CD14-positive monocyte (primary cell): ENCODE measurements around the gene MTHFR. TPM values are rescaled to one million over a fixed set of nuclear protein-coding genes. Genes with fewer than 3 reads are reported as not detected.
"Not testable (repeated sequence)": the region's sequence is repeated elsewhere in the genome, so short reads cannot be mapped to it uniquely, and the experiment has no call there.

Source experiments
- DNase-seq, 3 donors: peaks; one replicate each; pipeline ENCODE4 v3.0.0-alpha.2; 2011 to 2022
- H2AFZ ChIP-seq: 2 replicates; pipeline ENCODE4 v1.6.0; 2012; ENCODE audit warnings: mild to moderate bottlenecking, low read depth, low read length, inconsistent platforms; ENCODE audit not compliant: insufficient read depth, poor library complexity, severe bottlenecking
- H3K27ac ChIP-seq, 2 donors: 1 replicate in 1 of 2; 2 replicates in 1 of 2; pipeline ENCODE4 v1.5.1; 2012 to 2013; ENCODE audit warnings: low read length in 2 of 2, control low read depth in 1 of 2, inconsistent platforms in 1 of 2, low read depth in 1 of 2, mild to moderate bottlenecking in 1 of 2
- H3K27me3 ChIP-seq, 2 donors: one replicate each; pipeline versions ENCODE4 v1.6.0 to v1.6.1; 2011 to 2013; ENCODE audit warnings: low read length in 2 of 2; ENCODE audit not compliant: control insufficient read depth in 2 of 2, insufficient read depth in 2 of 2
- H3K36me3 ChIP-seq, 2 donors: replicated peaks in 1 of 2; 1 replicate in 1 of 2; 2 replicates in 1 of 2; pipeline versions ENCODE4 v1.5.1 to v1.6.1; 2012 to 2013; ENCODE audit warnings: low read length in 2 of 2, control low read depth in 1 of 2, inconsistent platforms in 1 of 2, mild to moderate bottlenecking in 1 of 2; ENCODE audit not compliant: insufficient read depth in 2 of 2, control insufficient read depth in 1 of 2
- H3K4me1 ChIP-seq, 2 donors: 1 replicate in 1 of 2; 2 replicates in 1 of 2; pipeline versions ENCODE4 v1.5.1 to v1.6.1; 2012 to 2013; ENCODE audit warnings: low read length in 2 of 2, control low read depth in 1 of 2, inconsistent platforms in 1 of 2, mild to moderate bottlenecking in 1 of 2, moderate library complexity in 1 of 2; ENCODE audit not compliant: insufficient read depth in 2 of 2, control insufficient read depth in 1 of 2
- H3K4me2 ChIP-seq: replicated peaks from 2 replicates; pipeline ENCODE3; 2012; ENCODE audit warnings: low read length, moderate library complexity, mild to moderate bottlenecking; ENCODE audit not compliant: poor library complexity, severe bottlenecking; ENCODE audit errors: extremely low read depth
- H3K4me3 ChIP-seq, 3 experiments: fragments of 200-600 bp in 1 of 3; sonication (generic) in 1 of 3; replicated peaks in 1 of 3; 1 replicate in 2 of 3; 2 replicates in 1 of 3; pipeline ENCODE4 v1.5.1; 2011 to 2013; ENCODE audit warnings: low read length in 3 of 3, mild to moderate bottlenecking in 3 of 3, control low read depth in 2 of 3, low read depth in 2 of 3, inconsistent platforms in 1 of 3, moderate library complexity in 1 of 3
- H3K79me2 ChIP-seq: 2 replicates; pipeline ENCODE4 v1.6.0; 2012; ENCODE audit warnings: mild to moderate bottlenecking, control low read depth, inconsistent platforms, low read length, moderate library complexity; ENCODE audit not compliant: insufficient read depth
- H3K9ac ChIP-seq: 2 replicates; pipeline ENCODE4 v1.6.0; 2017; ENCODE audit warnings: low read length, mild to moderate bottlenecking; ENCODE audit not compliant: insufficient read depth, poor library complexity, severe bottlenecking
- H3K9me3 ChIP-seq, 2 donors: replicated peaks in 1 of 2; 1 replicate in 1 of 2; 2 replicates in 1 of 2; pipeline versions ENCODE4 v1.5.1 to v1.6.1; 2012 to 2013; ENCODE audit warnings: low read length in 2 of 2, control low read depth in 1 of 2; ENCODE audit not compliant: control insufficient read depth in 1 of 2, insufficient read depth in 1 of 2
- H4K20me1 ChIP-seq: 2 replicates; pipeline ENCODE4 v1.6.0; 2012; ENCODE audit warnings: mild to moderate bottlenecking, low read length, control low read depth, moderate library complexity; ENCODE audit not compliant: insufficient read depth
- H3K27ac Mint-ChIP-seq, 7 donors: one replicate each; pipeline ENCODE4 v1.8.0; 2020; ENCODE audit warnings: mild to moderate bottlenecking in 7 of 7, mixed read lengths in 7 of 7, moderate library complexity in 6 of 7, inconsistent platforms in 2 of 7
- H3K27me3 Mint-ChIP-seq, 3 donors: one replicate each; pipeline ENCODE4 v1.8.0; 2021 to 2022; ENCODE audit warnings: low read depth in 3 of 3, mild to moderate bottlenecking in 3 of 3, mixed read lengths in 3 of 3, moderate library complexity in 3 of 3, inconsistent platforms in 1 of 3
- H3K36me3 Mint-ChIP-seq, 2 donors: one replicate each; pipeline ENCODE4 v1.8.0; 2020; ENCODE audit warnings: mixed read lengths in 2 of 2, inconsistent platforms in 1 of 2, mild to moderate bottlenecking in 1 of 2
- H3K4me1 Mint-ChIP-seq: one replicate; pipeline ENCODE4 v1.8.0; 2020; ENCODE audit warnings: mild to moderate bottlenecking, mixed read lengths
- H3K4me3 Mint-ChIP-seq, 2 donors: one replicate each; pipeline ENCODE4 v1.8.0; 2020; ENCODE audit warnings: mild to moderate bottlenecking in 2 of 2, mixed read lengths in 2 of 2, moderate library complexity in 1 of 2
- H3K9me3 Mint-ChIP-seq, 7 donors: one replicate each; pipeline ENCODE4 v1.8.0; 2020 to 2022; ENCODE audit warnings: mixed read lengths in 7 of 7, mild to moderate bottlenecking in 6 of 7, moderate library complexity in 6 of 7, inconsistent platforms in 2 of 7
- WGBS: methylation state at CpG from one replicate; pipeline ENCODE4 v1.1.5; 2013; ENCODE audit warnings: missing lambda C conversion rate; ENCODE audit not compliant: insufficient coverage; 5-methylcytosine and 5-hydroxymethylcytosine counted together
- intact Hi-C, 2 donors: fragments of 100-400 bp; cut with micrococcal nuclease; formaldehyde crosslinking; loops; one replicate each; pipeline versions ENCODE4 v1.15.0 to v1.15.1; 2023
- polyA plus RNA-seq, 3 donors: library from polyadenylated mRNA; depleted of rRNA in 1 of 3; unstranded in 2 of 3; stranded (reverse) in 1 of 3; fragments of 300-500 nt in 2 of 3; fragments of >200 nt in 1 of 3; fragmentation: Illumina TruSeq in 2 of 3; gene quantifications; 1 replicate in 2 of 3; 2 replicates in 1 of 3; pipeline ENCODE4 v1.2.3, GENCODE V29; 2012 to 2021
- TF ChIP-seq, protein P1 (sequence below): fragments of 200-600 bp; IDR thresholded peaks from one replicate; pipeline ENCODE4 v1.8.0; 2022; ENCODE audit warnings: antibody characterized with exemption, mild to moderate bottlenecking

Gene MTHFR
- polyA plus RNA-seq, 3 donors, result 4.5 to 41.9 (median 8.5) TPM

DNA sequence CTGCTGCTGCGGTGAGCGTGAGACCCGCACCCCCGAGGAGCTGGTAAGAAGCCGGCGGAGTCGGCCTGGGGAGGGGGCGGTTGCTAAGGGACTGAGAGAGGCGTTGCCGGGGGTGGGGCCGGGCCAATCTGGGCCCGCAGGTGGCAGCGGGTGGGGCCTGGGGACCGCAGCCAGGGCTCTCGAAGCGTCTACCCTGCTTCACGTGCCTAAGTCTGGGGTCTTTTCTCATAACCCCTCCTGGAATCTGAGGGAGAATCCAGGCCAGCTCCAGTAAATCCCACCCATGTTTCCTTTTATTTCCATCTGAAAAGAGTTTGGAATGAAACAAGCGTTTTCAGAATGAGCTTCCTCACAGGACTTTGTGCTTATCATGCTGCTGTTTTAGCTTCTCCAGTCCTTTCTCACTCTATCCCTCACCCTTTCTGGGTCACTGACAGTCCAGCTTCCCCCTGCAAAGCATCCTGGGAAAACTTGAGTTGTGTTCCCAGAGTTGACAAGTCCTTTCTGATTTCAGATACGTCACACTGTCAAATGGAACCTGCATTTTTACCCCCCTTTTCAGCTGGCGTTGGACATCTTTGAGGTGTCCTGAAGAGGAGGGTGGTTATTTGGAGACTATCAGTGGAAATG, 658 bp upstream of the MTHFR start:
- peaks cover 66% of the 10 kb centered on the region for H3K4me1 Mint-ChIP-seq
- H3K27me3 Mint-ChIP-seq, result peaks cover 0 to 2% (median 1%) of the 10 kb centered on the region in 3 donors
- peak; percentile 32 to 66 (median 62) for DNase-seq

DNA sequence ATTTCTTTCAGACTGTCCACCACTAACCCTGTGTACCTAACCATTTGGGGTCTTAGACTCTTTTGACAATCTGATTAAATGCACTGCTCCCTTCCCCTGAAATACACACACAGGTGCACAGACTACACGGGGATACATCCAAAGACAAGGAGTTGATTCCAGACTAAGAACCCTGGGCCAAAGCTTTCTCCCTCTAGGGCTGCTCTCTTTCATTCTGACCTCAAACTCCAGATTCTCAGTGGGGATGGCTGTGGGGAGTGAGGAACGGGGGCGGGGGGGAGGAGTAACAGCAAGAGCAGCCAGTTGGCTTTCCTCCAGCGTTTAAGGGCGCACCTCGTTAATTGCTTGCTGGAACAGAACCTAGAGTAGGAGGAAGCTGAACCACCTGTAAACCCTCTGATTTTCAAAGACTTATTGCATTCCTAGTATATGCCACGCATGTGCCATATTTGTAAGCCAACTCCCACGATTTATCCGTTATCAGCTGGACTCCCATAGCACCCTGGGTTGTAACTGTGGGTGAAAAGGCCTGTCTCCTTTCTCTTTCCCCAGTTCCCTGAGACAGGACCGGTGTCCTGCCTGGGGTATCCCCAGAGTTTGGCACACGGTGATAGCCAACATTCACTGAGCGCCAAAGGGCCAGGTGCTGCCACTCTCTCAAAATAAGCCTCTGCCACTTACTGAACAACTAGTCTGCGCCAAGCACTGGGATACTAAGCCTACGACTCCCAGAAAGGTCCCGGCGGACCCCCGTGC, 920 bp downstream of the MTHFR start:
- 6% methylated on average over 8 of the region's 17 CpGs for WGBS
- DNase-seq, result no peak
- Mint-ChIP-seq H3K27ac (peak overlapping the region; percentile 99 to 100 (median 99)), H3K4me3 (peak overlapping the region; percentile 94 to 99), H3K36me3 (peaks cover 45 to 53% of the 10 kb centered on the region in 2 donors), H3K4me1 (peaks cover 73% of the 10 kb centered on the region), H3K27me3 (peaks cover 0 to 3% (median 2%) of the 10 kb centered on the region in 3 donors), H3K9me3 (no peaks in the 10 kb centered on the region)
- Histone ChIP-seq H3K27ac (peak overlapping the region; percentile 87 to 98), H2AFZ (peak overlapping the region; percentile 79), H3K4me2 (peak overlapping the region; percentile 93), H3K79me2 (peaks cover 92% of the 10 kb centered on the region), H3K27me3 (no peaks in the 10 kb centered on the region), H4K20me1 (peaks cover 34% of the 10 kb centered on the region), H3K36me3 (peaks cover 25 to 41% of the 10 kb centered on the region in 2 donors), H3K4me3 (peak overlapping the region; percentile 72 to 84 (median 83)), H3K9ac (peak overlapping the region; percentile 96), H3K9me3 (no peaks in the 10 kb centered on the region), H3K4me1 (peaks cover 54 to 66% of the 10 kb centered on the region in 2 donors)
- TF ChIP-seq, protein P1, sequence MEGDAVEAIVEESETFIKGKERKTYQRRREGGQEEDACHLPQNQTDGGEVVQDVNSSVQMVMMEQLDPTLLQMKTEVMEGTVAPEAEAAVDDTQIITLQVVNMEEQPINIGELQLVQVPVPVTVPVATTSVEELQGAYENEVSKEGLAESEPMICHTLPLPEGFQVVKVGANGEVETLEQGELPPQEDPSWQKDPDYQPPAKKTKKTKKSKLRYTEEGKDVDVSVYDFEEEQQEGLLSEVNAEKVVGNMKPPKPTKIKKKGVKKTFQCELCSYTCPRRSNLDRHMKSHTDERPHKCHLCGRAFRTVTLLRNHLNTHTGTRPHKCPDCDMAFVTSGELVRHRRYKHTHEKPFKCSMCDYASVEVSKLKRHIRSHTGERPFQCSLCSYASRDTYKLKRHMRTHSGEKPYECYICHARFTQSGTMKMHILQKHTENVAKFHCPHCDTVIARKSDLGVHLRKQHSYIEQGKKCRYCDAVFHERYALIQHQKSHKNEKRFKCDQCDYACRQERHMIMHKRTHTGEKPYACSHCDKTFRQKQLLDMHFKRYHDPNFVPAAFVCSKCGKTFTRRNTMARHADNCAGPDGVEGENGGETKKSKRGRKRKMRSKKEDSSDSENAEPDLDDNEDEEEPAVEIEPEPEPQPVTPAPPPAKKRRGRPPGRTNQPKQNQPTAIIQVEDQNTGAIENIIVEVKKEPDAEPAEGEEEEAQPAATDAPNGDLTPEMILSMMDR, result no peak
- intact Hi-C loops, result loop anchor here in 1 of 2 donors (5.0 to 10.0 kb wide), 3 partner anchors 68 to 180 kb away; partner anchors contain the start of genes AGTRAP and MFN2

More for the DNA sequence above, 658 bp upstream of the MTHFR start:
- H4K20me1 ChIP-seq, result peaks cover 18% of the 10 kb centered on the region
- peak overlapping the region; percentile 99 to 100 (median 99) for H3K27ac Mint-ChIP-seq
- peaks cover 21 to 41% of the 10 kb centered on the region in 2 donors for H3K36me3 ChIP-seq
- peaks cover 39 to 51% of the 10 kb centered on the region in 2 donors for H3K36me3 Mint-ChIP-seq
- H3K4me3 ChIP-seq, result peak overlapping the region; percentile 72 to 84 (median 83)
- H3K9me3 ChIP-seq, result no peaks in the 10 kb centered on the region
- intact Hi-C loops, result loop anchor here in 1 of 2 donors (5.0 to 10.0 kb wide), 2 partner anchors 101 to 178 kb away; partner anchors contain the start of gene MFN2
- no peaks in the 10 kb centered on the region for H3K9me3 Mint-ChIP-seq
- under 1% methylated on average over 15 of the region's 20 CpGs for WGBS
- peak overlapping the region; percentile 93 for H3K4me2 ChIP-seq
- peaks cover 54 to 61% of the 10 kb centered on the region in 2 donors for H3K4me1 ChIP-seq
- peak overlapping the region; percentile 94 to 99 for H3K4me3 Mint-ChIP-seq
- H3K27me3 ChIP-seq, result no peaks in the 10 kb centered on the region
- H3K9ac ChIP-seq, result peak overlapping the region; percentile 96
- peak overlapping the region; percentile 79 for H2AFZ ChIP-seq
- peak overlapping the region; percentile 87 to 98 for H3K27ac ChIP-seq
- peaks cover 94% of the 10 kb centered on the region for H3K79me2 ChIP-seq
- TF ChIP-seq, protein P1, result no peak

DNA sequence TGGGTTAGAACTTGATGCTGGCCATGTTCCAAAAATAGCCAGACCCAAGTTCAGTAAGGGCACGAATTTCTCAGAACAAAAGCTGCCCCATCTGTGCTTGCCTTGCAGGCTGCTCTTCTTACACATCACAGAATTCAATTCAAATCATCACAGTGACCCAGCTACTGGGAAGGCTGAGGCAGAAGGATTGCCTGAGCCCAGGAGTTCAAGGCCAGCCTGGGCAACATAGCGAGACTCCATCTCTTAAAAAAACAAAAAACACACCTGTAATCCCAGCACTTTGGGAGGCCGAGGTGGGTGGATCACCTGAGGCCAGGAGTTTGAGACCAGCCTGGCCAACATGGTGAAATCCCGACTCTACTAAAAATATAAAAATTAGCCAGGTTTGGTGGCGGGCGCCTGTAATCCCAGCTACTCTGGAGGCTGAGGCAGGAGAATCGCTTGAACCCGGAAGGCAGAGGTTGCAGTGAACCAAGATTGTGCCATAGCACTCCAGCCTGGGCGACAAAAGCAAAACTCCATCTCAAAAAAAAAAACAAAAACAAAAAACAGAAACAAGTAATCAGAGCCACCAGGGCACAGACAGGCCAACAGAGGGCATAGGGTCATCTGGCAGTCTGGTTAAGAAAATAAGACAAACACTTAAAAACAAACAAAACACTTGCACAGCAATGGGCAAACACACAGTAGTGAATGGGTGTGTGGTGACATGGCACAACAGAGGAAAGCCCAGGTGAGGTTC, 1.7 kb downstream of the MTHFR start:
- Histone ChIP-seq H3K79me2 (peaks cover 85% of the 10 kb centered on the region), H3K9ac (peak overlapping the region; percentile 96), H3K4me3 (peak overlapping the region; percentile 3 to 83 (median 78)), H3K4me2 (peak overlapping the region; percentile 93), H3K27ac (peak overlapping the region; percentile 76 to 98), H4K20me1 (peaks cover 34% of the 10 kb centered on the region), H3K4me1 (peaks cover 54 to 66% of the 10 kb centered on the region in 2 donors), H3K36me3 (peaks cover 25 to 41% of the 10 kb centered on the region in 2 donors)
- Mint-ChIP-seq H3K36me3 (peaks cover 45 to 53% of the 10 kb centered on the region in 2 donors), H3K4me3 (peak overlapping the region; percentile 94 to 99), H3K4me1 (peaks cover 70% of the 10 kb centered on the region), H3K27ac (peak overlapping the region; percentile 80 to 100 (median 99))
- H3K27me3 ChIP-seq, H2AFZ ChIP-seq, DNase-seq, H3K27me3 Mint-ChIP-seq, H3K9me3 Mint-ChIP-seq, H3K9me3 ChIP-seq: not testable (repeated sequence)
- intact Hi-C loops, result loop anchor here in 1 of 2 donors (2.0 to 10.0 kb wide), 3 partner anchors 13 to 181 kb away; partner anchors contain the start of genes AGTRAP and MFN2
- 76% methylated on average over 7 of the region's 9 CpGs for WGBS
